ENCODE measurements around the gene VPS4B.

DNA sequence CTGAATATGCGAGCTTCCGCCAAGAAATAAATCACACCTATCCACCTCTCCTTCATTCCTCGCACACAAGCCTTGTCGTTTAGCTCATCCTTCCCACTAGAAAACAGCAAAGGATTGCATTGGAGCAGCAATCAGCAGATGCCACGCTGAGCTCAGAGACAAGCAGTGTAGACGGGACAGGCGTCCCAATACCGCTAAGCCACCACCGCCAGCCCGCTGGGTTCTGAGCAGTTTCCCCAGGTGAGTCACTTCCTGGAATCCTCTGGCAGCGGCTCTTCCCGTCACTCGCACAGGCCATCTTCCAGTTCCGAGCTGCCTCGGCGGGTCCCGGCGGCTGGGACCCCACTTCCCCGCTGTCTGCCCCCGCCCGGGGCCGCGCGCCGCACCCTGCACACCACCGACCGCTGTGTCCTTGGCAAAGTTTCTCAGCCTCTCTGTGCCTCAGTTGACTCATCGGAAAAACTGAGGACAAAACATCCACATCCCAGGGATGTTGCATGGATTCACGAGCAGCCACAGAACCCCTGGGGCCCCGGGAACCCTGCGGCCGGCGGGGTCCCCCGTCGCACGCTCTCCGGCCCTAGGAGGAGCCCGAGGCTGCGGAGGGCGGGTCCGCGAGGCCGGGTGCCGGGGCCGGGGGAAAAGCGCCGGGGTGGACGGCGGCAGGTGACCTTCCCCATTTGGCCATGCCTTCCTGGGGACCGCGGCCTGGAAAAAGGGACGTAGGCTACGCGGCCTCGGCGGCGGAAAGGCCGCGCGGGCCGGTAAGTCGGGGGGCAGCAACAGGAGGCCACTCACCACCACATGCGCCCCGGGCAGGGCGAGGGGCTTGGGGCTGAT lies 55.8 kb downstream of the VPS4B start:
- TF ChIP-seq EZH2 (IDR thresholded peaks at IDR 0.05; ENCODE audit: borderline replicate concordance, low read depth, low read length, severe bottlenecking), result no peak
- TF ChIP-seq, protein P1, sequence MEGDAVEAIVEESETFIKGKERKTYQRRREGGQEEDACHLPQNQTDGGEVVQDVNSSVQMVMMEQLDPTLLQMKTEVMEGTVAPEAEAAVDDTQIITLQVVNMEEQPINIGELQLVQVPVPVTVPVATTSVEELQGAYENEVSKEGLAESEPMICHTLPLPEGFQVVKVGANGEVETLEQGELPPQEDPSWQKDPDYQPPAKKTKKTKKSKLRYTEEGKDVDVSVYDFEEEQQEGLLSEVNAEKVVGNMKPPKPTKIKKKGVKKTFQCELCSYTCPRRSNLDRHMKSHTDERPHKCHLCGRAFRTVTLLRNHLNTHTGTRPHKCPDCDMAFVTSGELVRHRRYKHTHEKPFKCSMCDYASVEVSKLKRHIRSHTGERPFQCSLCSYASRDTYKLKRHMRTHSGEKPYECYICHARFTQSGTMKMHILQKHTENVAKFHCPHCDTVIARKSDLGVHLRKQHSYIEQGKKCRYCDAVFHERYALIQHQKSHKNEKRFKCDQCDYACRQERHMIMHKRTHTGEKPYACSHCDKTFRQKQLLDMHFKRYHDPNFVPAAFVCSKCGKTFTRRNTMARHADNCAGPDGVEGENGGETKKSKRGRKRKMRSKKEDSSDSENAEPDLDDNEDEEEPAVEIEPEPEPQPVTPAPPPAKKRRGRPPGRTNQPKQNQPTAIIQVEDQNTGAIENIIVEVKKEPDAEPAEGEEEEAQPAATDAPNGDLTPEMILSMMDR (IDR thresholded peaks at IDR 0.05; ENCODE audit: extremely low read depth in 1 of 2, insufficient read depth in 1 of 2, low read depth in 1 of 2, low read length in 2 of 2), result no peak
- peak; percentile 13 for TF ChIP-seq POLR2A (IDR thresholded peaks at IDR 0.05; ENCODE audit: low read depth, low read length)
